Posterior vena cava (tissue), 2 donors: ENCODE results near the gene IRS1. TPM values are rescaled to one million over a fixed set of nuclear protein-coding genes. Genes with fewer than 3 reads are reported as not detected.

Source experiments
- DNase-seq: peaks from one replicate; pipeline ENCODE4 v3.0.0-alpha.2; 2020; ENCODE audit warnings: low spot score
- intact Hi-C, 2 donors: fragments of 100-400 bp; cut with DNase I; formaldehyde crosslinking; loops; one replicate each; pipeline versions ENCODE4 v1.14.1 to v1.14.2; 2022 to 2023
- total RNA-seq, 2 donors: library from RNA; stranded (reverse); fragmentation: NEBNext Ultra II Directional; extraction: Animal tissue kit (Norgen Biotek cat#: 25700); gene quantifications; one replicate each; pipeline ENCODE4 v1.2.1, GENCODE V29; 2021
- donor health status: DM: yes; HTN: yes; CAD: no.
- donor health status: DM: yes; HTN: yes; CAD: no.

IRS1 gene
- total RNA-seq, 2 donors from 2014 or later = 10.8 to 12.4 TPM

- DNase-seq = no peak
- intact Hi-C loops = no loop called here
Measured at GRCh38 chr2:226772389-226773179, 27.0 kb downstream of the IRS1 start.

- intact Hi-C loops = no loop called here
- no peak for DNase-seq
Measured at GRCh38 chr2:226771067-226771466, 28.6 kb downstream of the IRS1 start.

- DNase-seq = no peak
- intact Hi-C loops = no loop called here
Measured at GRCh38 chr2:226767056-226767813, 32.4 kb downstream of the IRS1 start.

DNA sequence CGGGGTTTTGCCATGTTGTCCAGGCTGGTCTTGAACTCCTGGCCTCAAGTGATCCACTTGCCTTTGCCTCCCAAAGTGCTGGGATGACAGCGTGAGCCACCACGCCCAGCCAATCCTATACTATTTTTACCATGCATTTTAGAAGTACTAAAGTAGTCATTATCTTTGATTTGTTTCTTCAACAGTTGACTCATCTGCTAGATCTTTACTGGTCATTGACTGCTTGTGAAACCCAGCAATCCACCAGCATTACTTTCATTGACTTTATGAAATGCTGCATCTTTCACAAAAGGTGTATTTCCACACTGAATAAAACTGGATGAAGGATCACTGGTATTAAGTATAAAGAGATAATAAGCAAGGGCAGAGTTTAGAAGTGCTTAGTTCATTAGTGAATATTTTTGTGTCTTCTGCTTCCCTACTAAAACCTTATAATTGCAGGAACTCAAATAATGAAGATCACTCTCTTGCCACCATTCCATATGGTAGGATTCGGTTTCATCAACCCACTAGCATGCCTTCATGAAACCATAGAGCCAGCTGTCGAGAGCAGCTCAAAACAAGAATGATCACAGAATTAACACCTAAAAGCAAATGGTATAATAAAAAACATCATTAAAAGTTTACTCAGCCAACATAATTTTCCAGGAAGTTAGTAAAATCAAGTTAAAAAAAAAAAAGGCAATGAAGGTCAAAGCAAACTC is 33.1 kb downstream of the IRS1 start:
- intact Hi-C loops = no loop called here
- no peak for DNase-seq

GRCh38 chr2:226763320-226763719 is 36.3 kb downstream of the IRS1 start:
- intact Hi-C loops = no loop called here
- no peak for DNase-seq

DNA sequence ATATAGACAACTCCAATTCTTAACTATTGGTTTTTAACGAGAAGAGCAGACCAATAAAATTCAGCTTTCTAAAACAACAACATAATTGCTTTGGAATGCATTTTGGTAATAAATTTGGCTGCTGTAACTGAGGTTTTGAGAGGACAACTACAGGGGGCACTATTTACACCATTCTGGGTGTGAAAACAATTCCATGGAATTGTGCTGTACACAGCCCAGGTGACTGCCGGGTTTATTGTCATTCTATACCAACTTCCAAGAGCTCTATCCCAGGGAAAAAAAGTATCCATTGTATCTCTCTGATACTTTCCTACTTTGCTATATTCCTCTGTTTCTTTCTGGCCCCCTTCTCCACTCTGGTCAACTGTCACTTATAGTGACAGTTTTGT is 38.4 kb downstream of the IRS1 start:
- intact Hi-C loops = no loop called here
- no peak for DNase-seq

GRCh38 chr2:226760412-226761194 is 39.0 kb downstream of the IRS1 start:
- intact Hi-C loops = no loop called here
- DNase-seq = no peak

- intact Hi-C loops = no loop called here
- no peak for DNase-seq
Measured at GRCh38 chr2:226759768-226760167, 39.9 kb downstream of the IRS1 start.

DNA sequence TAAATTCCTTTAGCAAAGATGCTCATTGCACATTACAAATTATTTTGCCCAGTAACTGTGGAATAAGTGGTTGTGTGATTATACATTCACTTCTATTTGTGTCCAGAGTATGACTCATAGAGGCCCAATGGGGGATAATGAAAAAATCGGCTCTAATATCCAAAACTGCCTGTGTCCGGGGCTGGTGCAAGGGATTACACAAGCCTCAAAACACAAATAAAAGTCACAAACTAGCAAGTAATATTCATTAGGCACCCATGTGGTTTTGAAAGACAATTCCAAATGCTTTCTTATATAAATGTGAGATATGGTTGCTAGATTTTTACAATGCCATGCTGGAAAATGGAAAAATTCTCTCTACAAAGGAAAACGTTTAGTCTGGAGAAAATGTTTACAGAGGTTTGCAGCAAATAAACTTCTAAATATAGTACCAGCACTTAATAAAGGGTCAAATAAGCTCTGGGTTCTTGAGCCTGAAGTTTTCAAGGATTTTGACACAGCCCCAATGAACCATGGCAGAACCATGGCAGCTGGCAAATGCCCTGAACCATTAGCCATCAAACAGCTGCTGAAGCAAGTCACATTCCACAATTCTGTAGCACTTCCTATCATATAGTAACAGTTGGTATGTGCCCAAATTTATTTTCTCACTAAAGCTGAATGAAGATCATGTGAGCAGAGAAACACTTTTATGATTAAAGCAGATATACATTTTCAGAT is 40.5 kb downstream of the IRS1 start:
- intact Hi-C loops = no loop called here
- no peak for DNase-seq

DNA sequence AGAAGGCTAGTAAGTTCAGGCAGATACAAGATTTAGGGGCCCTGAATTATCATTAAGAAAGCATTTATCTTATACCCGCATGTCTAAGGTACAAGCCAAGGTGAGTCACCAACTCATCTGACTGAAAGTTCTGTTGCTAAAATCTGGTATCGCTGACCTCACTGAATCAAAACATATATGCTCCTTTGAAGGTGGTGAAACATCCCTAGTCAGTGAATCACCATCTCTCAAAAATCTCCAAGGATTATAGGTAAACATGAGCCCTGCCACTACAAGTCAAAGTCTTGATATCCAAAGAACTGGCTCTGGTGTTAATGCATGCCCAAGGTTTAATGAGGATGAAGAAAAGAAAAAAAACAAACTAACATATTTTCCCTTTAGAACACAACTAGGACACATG is 43.5 kb downstream of the IRS1 start:
- intact Hi-C loops = no loop called here
- no peak for DNase-seq

DNA sequence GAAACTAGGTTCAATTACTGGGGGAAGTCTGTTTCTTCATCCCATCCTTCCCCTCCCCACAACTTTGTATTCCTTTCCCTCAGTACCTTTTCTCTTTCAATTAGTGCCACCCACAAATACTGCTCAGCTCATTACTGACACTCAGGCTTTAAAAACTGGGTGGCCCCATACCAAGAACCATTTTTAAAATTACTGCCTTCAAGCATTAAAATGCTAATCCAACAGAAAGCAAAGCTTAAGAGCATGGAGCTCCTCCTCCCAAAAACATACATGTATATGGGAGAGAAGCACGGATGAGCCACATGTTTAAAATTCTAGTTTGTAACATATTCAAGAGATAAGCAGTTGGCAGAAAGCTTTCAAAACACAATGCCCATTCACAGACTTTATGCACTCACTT is 44.0 kb downstream of the IRS1 start:
- no peak for DNase-seq
- intact Hi-C loops = no loop called here

DNA sequence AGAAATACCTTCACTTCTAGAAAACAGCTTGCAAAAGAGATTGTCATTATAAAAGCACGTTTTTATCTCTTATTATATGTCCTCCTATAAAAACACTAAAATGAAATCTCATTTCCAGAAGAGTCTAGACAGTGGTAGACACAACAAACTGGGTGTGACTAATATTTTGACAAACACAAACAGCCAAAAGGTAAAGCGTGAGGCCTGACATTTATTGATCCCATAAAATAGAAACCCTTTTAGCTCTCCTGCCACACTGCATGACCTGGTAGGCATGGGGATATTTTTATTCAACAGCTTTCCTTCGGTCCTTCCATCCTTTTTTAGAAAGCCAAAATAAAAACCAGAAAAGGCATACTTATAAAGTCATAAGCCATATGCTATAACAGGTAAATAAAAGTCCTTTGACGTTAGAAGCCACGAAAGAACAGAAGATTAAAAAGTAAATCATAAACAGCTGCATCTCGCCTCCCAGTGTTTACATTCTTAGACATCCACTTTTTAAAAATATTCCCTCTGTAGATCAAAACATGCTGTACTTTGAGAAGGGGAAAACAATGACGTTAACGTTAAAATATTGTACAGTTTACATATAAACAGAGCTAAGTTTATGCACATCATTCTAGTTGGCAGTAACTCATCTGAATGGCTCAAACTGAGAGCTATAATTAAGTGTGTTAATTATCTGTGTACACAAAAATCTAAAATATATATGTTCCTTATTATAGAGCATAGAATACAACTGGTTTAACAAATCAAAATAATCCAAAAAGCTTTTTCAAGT is 44.6 kb downstream of the IRS1 start:
- DNase-seq = no peak
- intact Hi-C loops = no loop called here

DNA sequence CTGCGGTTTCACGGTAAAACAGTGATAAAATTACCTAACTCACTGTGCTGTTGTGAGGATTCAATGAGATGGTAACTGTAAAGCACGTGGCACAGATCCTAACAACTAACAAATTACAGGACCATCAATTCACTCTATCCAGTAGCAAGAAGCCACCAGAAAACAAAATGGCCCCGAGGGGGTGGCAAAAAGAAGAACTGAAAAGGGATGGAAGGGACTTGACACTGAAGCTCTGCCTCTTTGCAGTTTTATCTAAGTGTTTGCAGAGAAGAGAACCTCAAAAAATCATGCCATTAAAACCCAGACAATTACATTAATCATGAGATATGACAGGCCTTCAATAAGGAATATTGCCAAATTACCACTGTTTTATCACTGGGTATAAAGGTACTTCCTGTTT is 46.7 kb downstream of the IRS1 start:
- no peak for DNase-seq
- intact Hi-C loops = no loop called here

GRCh38 chr2:226747288-226747687 is 52.3 kb downstream of the IRS1 start:
- intact Hi-C loops = loop anchor here in 1 of 2 donors (10.0 kb wide), 1 partner anchor 48 kb away; the partner anchor contains the start of gene IRS1

GRCh38 chr2:226746196-226746800 is 53.3 kb downstream of the IRS1 start:
- no peak for DNase-seq
- intact Hi-C loops = loop anchor here in 1 of 2 donors (10.0 kb wide), 1 partner anchor 49 kb away; the partner anchor contains the start of gene IRS1

More at GRCh38 chr2:226747288-226747687, 52.3 kb downstream of the IRS1 start:
- no peak for DNase-seq

DNA sequence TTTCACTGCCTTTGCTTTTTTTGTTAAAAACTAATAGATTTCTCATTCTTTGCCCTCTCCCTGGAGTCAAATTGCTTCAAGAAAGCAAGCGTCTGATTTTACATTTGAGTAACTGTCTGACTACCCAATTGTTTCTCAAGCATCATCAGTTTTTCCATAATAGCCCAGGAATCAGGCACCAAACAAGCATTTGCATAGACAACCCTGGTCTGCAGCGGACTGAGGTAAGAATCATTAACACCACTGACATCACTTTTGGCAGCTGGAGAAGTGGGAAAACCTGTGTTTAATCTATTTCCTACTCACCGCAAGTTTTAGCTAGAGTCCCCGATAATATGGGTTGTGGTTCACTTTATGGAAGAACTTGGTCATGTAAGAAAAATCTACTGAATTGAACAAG is 55.7 kb downstream of the IRS1 start:
- intact Hi-C loops = loop anchor here in 1 of 2 donors (10.0 kb wide), 1 partner anchor 51 kb away; the partner anchor contains the start of gene IRS1

DNA sequence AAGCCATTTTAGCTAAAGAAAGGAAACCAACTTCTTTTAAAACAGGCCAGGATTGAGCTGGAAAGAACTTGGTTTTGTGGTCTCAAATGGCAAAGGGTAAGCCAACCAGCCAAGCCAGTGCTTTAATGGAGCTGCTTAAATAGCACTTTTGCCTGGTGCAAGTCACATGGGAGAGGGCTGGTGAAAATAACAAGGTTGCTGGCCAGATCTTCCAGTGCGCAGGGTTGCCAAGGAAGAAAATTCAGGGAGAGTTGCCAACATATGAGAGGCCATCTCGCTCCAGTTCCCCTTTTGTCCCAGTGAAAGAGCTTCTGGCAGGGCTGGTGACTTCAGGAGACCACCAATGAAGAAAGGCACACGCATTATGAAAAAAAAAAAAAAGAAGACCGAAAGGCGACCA is 57.3 kb downstream of the IRS1 start:
- intact Hi-C loops = loop anchor here in 1 of 2 donors (10.0 kb wide), 1 partner anchor 52 kb away; the partner anchor contains the start of gene IRS1
- DNase-seq = no peak

More for the DNA sequence above, 55.7 kb downstream of the IRS1 start:
- no peak for DNase-seq
